ENCODE data around the gene FNDC3B. TPM values are rescaled to one million over a fixed set of nuclear protein-coding genes. Genes with fewer than 3 reads are reported as not detected.

FNDC3B gene
- total and polyA plus RNA-seq, 9 of the 15 experiments (the other 6 are each of a cell fraction or from before 2014, with no cell fraction given): 7.0 to 35.8 (median 16.2) TPM

- peak; percentile 59; the same call in 1 of the 2 replicates for TF ChIP-seq JUND (IDR thresholded peaks at IDR 0.05; ENCODE audit: borderline replicate concordance, low read depth, low read length)
- no peak; the same call in 2 of the 3 replicates for TF ChIP-seq JUND (tag; IDR thresholded peaks at IDR 0.05; ENCODE audit: borderline replicate concordance, low read depth, low read length)
- TF ChIP-seq RB1 (IDR thresholded peaks at IDR 0.05; ENCODE audit: low read depth): no peak
- no peak for TF ChIP-seq ZNF282 (CRISPR knock-in tag; IDR thresholded peaks at IDR 0.05)
- peak; percentile 43; the same call in 1 of the 2 replicates for TF ChIP-seq ARID1B (IDR thresholded peaks at IDR 0.05)
- TF ChIP-seq CREB3L1 (IDR thresholded peaks at IDR 0.05; ENCODE audit: borderline replicate concordance, low read depth): peak; percentile 89
- peak; percentile 66; the same call in 1 of the 2 replicates for TF ChIP-seq RAD51 (IDR thresholded peaks at IDR 0.05; ENCODE audit: borderline replicate concordance, low read depth)
- peak; percentile 91 for TF ChIP-seq USF1 (CRISPR knock-in tag; IDR thresholded peaks at IDR 0.05)
- TF ChIP-seq EP300 (IDR thresholded peaks at IDR 0.05; ENCODE audit: low read length): peak; percentile 44; the same call in 1 of the 2 replicates
- TF ChIP-seq VEZF1 (CRISPR knock-in tag; IDR thresholded peaks at IDR 0.05): peak; percentile 55
- TF ChIP-seq ZNF395 (CRISPR knock-in tag; IDR thresholded peaks at IDR 0.05): 0 out of 2 replicates have a peak, but pooled peaks have one; percentile 41
- TF ChIP-seq MYC (IDR thresholded peaks at IDR 0.05; ENCODE audit: low read depth, low read length): peak; percentile 87
- TF ChIP-seq MYC (CRISPR knock-in tag; IDR thresholded peaks at IDR 0.05; ENCODE audit: borderline replicate concordance, low read depth): no peak
- 0 out of 2 replicates have a peak, but pooled peaks have one; percentile 19 for TF ChIP-seq HDAC2 (IDR thresholded peaks at IDR 0.05)
- TF ChIP-seq FOXK2 (conservative IDR thresholded peaks at IDR 0.05 in 1 of 2, IDR thresholded peaks at IDR 0.05 in 1 of 2; ENCODE audit: low read depth in 2 of 2): 0 out of 4 replicates have a peak, but pooled peaks have one; percentile 22 to 41
- TF ChIP-seq TCF3 (CRISPR knock-in tag; IDR thresholded peaks at IDR 0.05): 0 out of 2 replicates have a peak, but pooled peaks have one; percentile 17
- 0 out of 2 replicates have a peak, but pooled peaks have one; percentile 35 for TF ChIP-seq CXXC5 (CRISPR knock-in tag; IDR thresholded peaks at IDR 0.05)
- TF ChIP-seq SMAD4 (CRISPR knock-in tag; conservative IDR thresholded peaks at IDR 0.05): 0 out of 2 replicates have a peak, but pooled peaks have one; percentile 18
- TF ChIP-seq TEAD1 (CRISPR knock-in tag; IDR thresholded peaks at IDR 0.05): peak; percentile 77 to 84
- TF ChIP-seq STAT5A (IDR thresholded peaks at IDR 0.05; ENCODE audit: borderline replicate concordance, low read length): peak; percentile 25; the same call in 1 of the 2 replicates
- 0 out of 2 replicates have a peak, but pooled peaks have one; percentile 30 for TF ChIP-seq MEF2D (tag; conservative IDR thresholded peaks at IDR 0.05; ENCODE audit: low read depth)
- TF ChIP-seq GABPA (tag; conservative IDR thresholded peaks at IDR 0.05; ENCODE audit: low read depth): no peak; the same call in 1 of the 2 replicates
- TF ChIP-seq COPS2 (conservative IDR thresholded peaks at IDR 0.05): no peak
- peak; percentile 51; the same call in 1 of the 2 replicates for TF ChIP-seq MTA1 (IDR thresholded peaks at IDR 0.05; ENCODE audit: borderline replicate concordance)
These were observed 67.6 kb downstream of the FNDC3B start (continued) for GRCh38 chr3:172106989-172107388.
